ENCODE data around the gene MORC3.

Gene MORC3

GRCh38 chr21:36425286-36425685, 105.3 kb downstream of the MORC3 start:
- no peak for DNase-seq (ENCODE audit: low spot score)

Measured in LoVo (cell line).